Dermis blood vessel endothelial cell (primary cell): ENCODE results near the gene LARGE1. TPM values are rescaled to one million over a fixed set of nuclear protein-coding genes. Genes with fewer than 3 reads are reported as not detected.
"Not testable (repeated sequence)": the region's sequence is repeated elsewhere in the genome, so short reads cannot be mapped to it uniquely, and the experiment has no call there.

Experiments
- DNase-seq: peaks from one replicate; pipeline ENCODE4 v3.0.0; 2010
- total RNA-seq: library from RNA; depleted of rRNA; stranded (reverse); fragments of >200 nt; gene quantifications from 2 replicates; pipeline ENCODE4 v1.2.3, GENCODE V29; 2014

Gene LARGE1
- total RNA-seq, 1 donor from 2014 or later: 14.0 TPM

- no peak for DNase-seq
Measured at GRCh38 chr22:33883961-33884808, 36.1 kb downstream of the LARGE1 start.

GRCh38 chr22:33883561-33883960 lies 36.7 kb downstream of the LARGE1 start:
- DNase-seq: no peak

GRCh38 chr22:33882991-33883390 lies 37.3 kb downstream of the LARGE1 start:
- no peak for DNase-seq

GRCh38 chr22:33880986-33881385 lies 39.3 kb downstream of the LARGE1 start:
- no peak for DNase-seq

DNA sequence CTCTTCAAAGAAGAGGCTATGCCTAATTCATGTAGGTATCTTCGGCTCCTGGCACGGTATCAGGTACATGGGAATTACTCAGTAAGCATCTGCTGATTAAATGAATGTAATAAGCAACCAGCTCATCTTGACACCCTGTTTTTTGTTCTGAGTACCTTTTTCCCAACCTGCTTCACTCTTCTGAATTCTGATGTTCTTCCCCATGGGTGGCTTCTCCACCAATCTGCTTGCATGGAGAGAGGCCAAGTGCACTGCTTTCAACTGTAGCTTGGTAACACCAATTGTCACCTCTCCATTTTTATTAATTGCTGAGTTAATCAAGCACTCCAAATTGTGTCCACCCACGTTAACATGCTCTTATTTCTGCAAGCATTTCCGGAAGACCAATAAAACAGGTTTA lies 40.5 kb downstream of the LARGE1 start:
- no peak for DNase-seq

GRCh38 chr22:33875316-33875715 lies 45.0 kb downstream of the LARGE1 start:
- DNase-seq: no peak

GRCh38 chr22:33874206-33874605 lies 46.1 kb downstream of the LARGE1 start:
- no peak for DNase-seq

DNA sequence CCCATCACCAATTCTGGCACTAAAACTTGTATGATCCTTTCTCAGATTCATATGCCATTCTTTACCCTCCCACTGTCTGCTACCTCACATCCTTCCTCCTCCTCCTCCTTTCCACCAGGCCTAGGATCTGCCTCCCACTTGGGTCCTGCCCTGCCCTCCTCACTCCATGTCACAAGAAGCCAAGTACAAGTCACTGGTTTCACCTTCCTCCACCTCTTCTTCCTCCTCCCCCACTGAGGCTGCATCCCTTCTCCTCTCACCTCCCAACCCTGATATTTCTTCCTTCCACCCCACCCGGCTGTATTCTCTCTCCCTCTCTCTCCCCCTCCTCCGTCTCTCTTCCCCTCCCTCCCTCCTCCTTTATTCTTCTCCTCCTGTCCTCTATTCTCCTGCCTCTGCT lies 46.6 kb downstream of the LARGE1 start:
- DNase-seq: no peak

GRCh38 chr22:33873186-33873585 lies 47.1 kb downstream of the LARGE1 start:
- DNase-seq: no peak

DNA sequence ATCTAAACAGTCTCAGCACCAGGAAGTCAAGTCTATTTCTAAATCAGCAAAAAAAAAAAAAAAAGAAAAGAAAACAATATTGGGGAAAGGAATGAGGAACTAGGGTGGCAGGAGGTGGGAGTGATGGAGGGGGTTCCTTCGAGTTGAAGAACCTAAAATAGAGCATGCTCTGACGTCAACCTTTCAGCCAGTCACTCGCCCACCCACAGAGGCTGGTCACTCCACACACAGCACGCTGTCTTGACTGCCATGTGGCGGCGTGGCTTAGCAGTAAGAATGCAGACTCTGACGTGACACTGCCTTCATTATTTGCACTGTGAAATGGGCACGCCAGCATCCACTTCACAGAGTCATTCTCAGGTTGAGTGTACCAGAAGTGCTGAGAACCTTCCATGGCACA lies 48.3 kb downstream of the LARGE1 start:
- DNase-seq: no peak

- no peak for DNase-seq
Measured at GRCh38 chr22:33869946-33870345, 50.3 kb downstream of the LARGE1 start.

GRCh38 chr22:33867971-33868370 lies 52.3 kb downstream of the LARGE1 start:
- DNase-seq: no peak

DNA sequence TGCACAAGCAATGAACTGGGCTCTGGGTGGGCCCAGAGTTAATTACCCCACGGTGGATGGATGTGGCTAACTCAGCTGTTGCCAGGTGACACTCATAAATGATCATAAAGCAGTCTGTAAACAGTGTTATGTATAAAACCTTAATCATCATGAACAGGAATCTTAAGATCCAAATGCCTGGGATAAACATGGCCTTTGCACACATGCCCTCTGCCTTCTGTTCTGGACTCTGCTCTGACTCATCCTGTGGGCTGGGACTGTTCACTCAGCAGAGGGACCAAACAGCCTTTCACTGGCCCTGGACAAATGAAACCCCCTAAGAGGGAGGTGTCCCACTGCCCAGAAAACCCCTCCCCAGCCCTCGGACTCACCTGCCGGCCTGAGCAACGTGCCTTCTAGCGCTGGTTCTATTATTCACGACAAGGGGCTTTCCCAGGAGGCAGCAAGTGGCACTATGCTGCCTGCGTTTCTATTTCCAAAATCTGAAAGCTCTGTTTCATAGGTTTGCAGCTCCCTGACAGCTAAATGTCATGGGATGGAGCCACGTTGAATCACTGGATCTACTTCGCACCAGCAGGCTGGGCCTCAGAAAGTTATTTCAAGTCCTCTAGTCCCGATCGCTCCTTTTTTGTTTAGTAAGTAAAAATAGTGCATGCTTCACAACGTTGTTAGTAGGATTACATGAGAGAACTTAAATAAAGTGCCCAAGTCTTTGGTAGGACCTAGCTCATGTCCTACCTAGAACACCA lies 53.0 kb downstream of the LARGE1 start:
- DNase-seq: no peak

DNA sequence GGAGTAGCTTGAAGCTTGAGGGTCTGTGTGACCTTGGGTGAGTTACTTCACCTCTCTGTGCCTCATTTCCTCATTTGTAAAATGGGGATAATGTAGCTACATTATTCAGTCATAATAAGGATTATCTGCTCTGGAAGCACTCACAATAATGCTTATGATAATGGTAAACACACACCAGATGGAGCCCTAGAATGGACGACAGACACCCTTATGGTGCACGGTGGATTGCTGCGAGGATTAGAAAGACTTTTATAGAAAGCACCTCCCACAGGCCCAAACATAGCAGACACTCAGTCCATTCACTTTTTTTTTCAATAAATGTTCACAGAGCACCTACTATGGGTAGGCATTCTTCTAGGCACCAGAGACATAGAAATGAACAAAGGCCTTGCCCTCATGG lies 53.8 kb downstream of the LARGE1 start:
- DNase-seq: no peak

GRCh38 chr22:33865996-33866395 lies 54.3 kb downstream of the LARGE1 start:
- no peak for DNase-seq

GRCh38 chr22:33865248-33865647 lies 55.0 kb downstream of the LARGE1 start:
- no peak for DNase-seq

DNA sequence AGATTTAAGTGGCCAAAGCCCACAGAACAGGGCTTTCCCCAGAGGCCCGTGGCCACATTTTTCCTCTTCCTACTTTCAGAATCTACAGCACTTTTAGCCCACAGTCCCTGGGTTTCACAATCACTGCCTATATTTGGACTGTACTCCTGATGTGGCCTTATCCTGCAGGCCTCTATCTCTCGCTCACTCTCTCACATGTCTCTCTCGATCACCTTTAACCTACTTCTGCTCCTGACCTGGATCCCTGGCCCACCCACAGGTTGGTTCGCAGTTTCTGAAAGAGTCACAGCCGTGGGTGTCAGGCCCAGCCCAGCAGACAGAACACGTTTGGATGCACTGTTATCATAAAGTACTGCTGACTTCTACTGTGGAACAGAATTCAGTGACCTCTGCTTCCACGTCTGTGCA lies 55.5 kb downstream of the LARGE1 start:
- no peak for DNase-seq

- DNase-seq: no peak
Measured at GRCh38 chr22:33861216-33861875, 58.9 kb downstream of the LARGE1 start.

- no peak for DNase-seq
Measured at GRCh38 chr22:33860386-33860785, 59.9 kb downstream of the LARGE1 start.

DNA sequence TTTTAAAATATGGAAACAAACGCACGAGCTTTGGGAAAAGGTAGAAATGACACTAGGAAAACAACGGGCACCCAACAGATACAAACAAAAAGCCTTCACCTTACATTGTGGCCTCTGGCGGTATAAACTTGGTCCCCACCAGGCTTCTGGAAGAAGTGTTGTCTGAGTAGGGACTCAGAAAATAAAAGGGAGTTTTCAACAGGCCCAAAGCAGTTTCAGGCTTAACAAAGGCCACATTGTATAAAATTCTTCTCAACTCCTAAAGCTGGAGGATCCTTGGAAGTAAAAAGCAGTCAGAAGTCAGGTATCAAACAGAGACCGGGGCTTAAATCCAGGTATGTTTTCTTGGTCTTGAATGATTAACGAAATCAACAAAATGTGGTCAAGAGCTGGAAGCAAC lies 61.0 kb downstream of the LARGE1 start:
- no peak for DNase-seq

GRCh38 chr22:33858653-33859052 lies 61.6 kb downstream of the LARGE1 start:
- DNase-seq: not testable (repeated sequence)

DNA sequence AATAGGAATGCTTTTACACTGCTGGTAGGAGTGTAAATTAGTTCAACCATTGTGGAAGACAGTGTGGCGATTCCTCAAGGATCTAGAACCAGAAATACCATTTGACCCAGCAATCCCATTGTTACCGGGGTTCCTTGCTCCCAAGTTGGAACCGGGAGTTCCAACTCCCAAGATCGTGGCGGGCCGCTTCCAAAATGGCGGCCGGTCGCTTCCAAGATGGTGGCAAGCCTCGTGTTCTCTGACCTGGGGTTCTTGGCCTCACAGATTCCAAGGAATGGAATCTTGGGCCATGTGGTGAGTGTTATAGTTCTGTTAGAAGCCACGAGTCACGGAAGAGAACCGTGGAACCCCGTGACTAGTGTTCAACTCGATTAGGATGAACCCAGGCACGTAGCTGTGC lies 62.5 kb downstream of the LARGE1 start:
- not testable (repeated sequence) for DNase-seq

DNA sequence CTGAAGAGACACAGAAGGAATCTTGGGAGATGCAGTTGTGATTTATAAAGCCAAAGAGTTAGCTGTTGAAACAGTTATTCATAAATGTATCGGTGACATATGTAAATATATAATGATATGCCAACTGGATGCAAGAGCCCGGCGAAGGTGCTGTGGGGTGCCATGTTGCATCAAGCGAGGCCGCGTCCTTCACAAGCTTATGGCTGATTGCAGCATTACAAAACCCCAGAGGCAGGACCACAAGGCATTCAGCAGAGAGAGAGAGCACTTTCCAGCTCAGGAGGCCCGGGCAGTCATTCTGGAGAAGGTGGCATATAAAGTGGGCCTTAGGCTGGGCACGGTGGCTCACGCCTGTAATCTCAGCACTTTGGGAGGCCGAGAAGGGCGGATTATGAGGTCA lies 65.6 kb downstream of the LARGE1 start:
- no peak for DNase-seq
